GM12878 (cell line): ENCODE data around the gene ZNF512. TPM values are rescaled to one million over a fixed set of nuclear protein-coding genes. Genes with fewer than 3 reads are reported as not detected.
A peak's percentile ranks its signal among the peaks of the same experiment; 100 is the strongest.

Experiments
- ATF2 ChIP-seq: IDR thresholded peaks from 2 replicates; pipeline ENCODE4 v1.6.1; 2012; ENCODE audit warnings: low read length, inconsistent platforms
- BCL3 ChIP-seq: IDR thresholded peaks from 2 replicates; pipeline ENCODE4 v1.6.1; 2011; ENCODE audit warnings: borderline replicate concordance, low read depth, mild to moderate bottlenecking, moderate library complexity, low read length; ENCODE audit not compliant: insufficient read depth, poor library complexity, severe bottlenecking
- BCLAF1 ChIP-seq: fragments of 450-650 bp; IDR thresholded peaks from 2 replicates; pipeline ENCODE4 v1.6.1; 2017; ENCODE audit warnings: antibody characterized with exemption, mild to moderate bottlenecking, moderate library complexity
- BRCA1 ChIP-seq: IDR thresholded peaks from 2 replicates; pipeline ENCODE4 v1.6.1; 2011; ENCODE audit warnings: low read depth, low read length, improper control_type of control experiment
- CHD2 ChIP-seq: IDR thresholded peaks from 2 replicates; pipeline ENCODE4 v1.6.1; 2011; ENCODE audit warnings: low read depth, low read length, improper control_type of control experiment, borderline replicate concordance
- DPF2 ChIP-seq: fragments of 450-650 bp; IDR thresholded peaks from 2 replicates; pipeline ENCODE4 v1.6.1; 2017; ENCODE audit warnings: mild to moderate bottlenecking
- EGR1 ChIP-seq, 2 experiments: IDR thresholded peaks; 1 replicate in 1 of 2; 2 replicates in 1 of 2; pipeline ENCODE4 v1.6.1; 2011 to 2012; ENCODE audit warnings: low read depth in 2 of 2, low read length in 2 of 2, borderline replicate concordance in 1 of 2, mild to moderate bottlenecking in 1 of 2, moderate library complexity in 1 of 2
- MXI1 ChIP-seq: fragments of 150-350 bp; IDR thresholded peaks from 2 replicates; pipeline ENCODE4 v1.6.1; 2011; ENCODE audit warnings: low read depth, mild to moderate bottlenecking, inconsistent platforms, low read length, improper control_type of control experiment
- NFYB ChIP-seq: IDR thresholded peaks from 2 replicates; pipeline ENCODE4 v1.6.1; 2011; ENCODE audit warnings: low read depth, mild to moderate bottlenecking, low read length, improper control_type of control experiment, moderate library complexity; ENCODE audit not compliant: insufficient read depth
- NR2C1 ChIP-seq: fragments of 450-650 bp; IDR thresholded peaks from 2 replicates; pipeline ENCODE4 v1.6.1; 2017; ENCODE audit warnings: antibody characterized with exemption, mild to moderate bottlenecking, moderate library complexity
- PKNOX1 ChIP-seq: fragments of 450-650 bp; IDR thresholded peaks from 2 replicates; pipeline ENCODE4 v1.6.1; 2016; ENCODE audit warnings: mild to moderate bottlenecking
- POLR2A ChIP-seq: IDR thresholded peaks from 2 replicates; pipeline ENCODE4 v1.6.1; 2011; ENCODE audit warnings: low read depth, mild to moderate bottlenecking, low read length
- RBBP5 ChIP-seq: fragments of 200-600 bp; sonication (generic); conservative IDR thresholded peaks from 2 replicates; pipeline ENCODE4 v1.6.1; 2016
- TCF3 ChIP-seq: IDR thresholded peaks from 2 replicates; pipeline ENCODE4 v1.6.1; 2012; ENCODE audit warnings: low read depth, mild to moderate bottlenecking, low read length, borderline replicate concordance; ENCODE audit not compliant: insufficient read depth
- YBX1 ChIP-seq: fragments of 450-650 bp; IDR thresholded peaks from 2 replicates; pipeline ENCODE4 v1.6.1; 2016; ENCODE audit warnings: antibody characterized with exemption
- YY1 ChIP-seq: IDR thresholded peaks from 2 replicates; pipeline ENCODE4 v1.6.1; 2011; ENCODE audit warnings: low read depth, mild to moderate bottlenecking, low read length
- ZNF592 ChIP-seq: fragments of 450-650 bp; IDR thresholded peaks from 2 replicates; pipeline ENCODE4 v1.6.1; 2017; ENCODE audit warnings: mild to moderate bottlenecking, moderate library complexity
- ZSCAN29 ChIP-seq: fragments of 450-650 bp; IDR thresholded peaks from 2 replicates; pipeline ENCODE4 v1.6.1; 2017; ENCODE audit warnings: mild to moderate bottlenecking, moderate library complexity
- polyA plus RNA-seq, 11 experiments: library from polyadenylated mRNA; depleted of rRNA in 4 of 11; unstranded in 6 of 11; stranded (reverse) in 5 of 11; fragments of >200 nt; fragmentation: Nextera tagmentation in 4 of 11; fragmentation: Illumina TruSeq in 1 of 11; extraction: Ambion mirVana in 4 of 11; extraction: Trizol in 1 of 11; gene quantifications; 1 replicate in 1 of 11; 2 replicates in 10 of 11; pipeline versions ENCODE4 v1.2.1 to v1.2.3, GENCODE V29; 2011 to 2016; ENCODE audit warnings: inconsistent platforms in 2 of 11, missing spikeins in 2 of 11, low read depth in 1 of 11
- total RNA-seq, 4 experiments: library from RNA; depleted of rRNA in 3 of 4; stranded (reverse); fragments of >200 nt in 3 of 4; fragmentation: Illumina TruSeq in 1 of 4; extraction: Trizol in 1 of 4; gene quantifications; 2 replicates each; pipeline versions ENCODE4 v1.2.1 to v1.2.3, GENCODE V29; 2013 to 2021

Gene ZNF512
- total and polyA plus RNA-seq, 10 of the 15 experiments (the other 5 are each of a cell fraction or from before 2014, with no cell fraction given): 14.1 to 61.9 (median 31.2) TPM

- TF ChIP-seq NFYB (0 out of 2 replicates have a peak, but pooled peaks have one; percentile 14), ZSCAN29 (0 out of 2 replicates have a peak, but pooled peaks have one; percentile 19), DPF2 (no peak; the same call in 1 of the 2 replicates), ZNF592 (no peak), YY1 (peak; percentile 98), ATF2 (0 out of 2 replicates have a peak, but pooled peaks have one; percentile 83), RBBP5 (no peak), CHD2 (0 out of 2 replicates have a peak, but pooled peaks have one; percentile 47), BCLAF1 (no peak), PKNOX1 (peak; percentile 90), BCL3 (no peak), TCF3 (no peak), YBX1 (no peak), MXI1 (no peak; the same call in 1 of the 2 replicates), NR2C1 (peak; percentile 96), POLR2A (peak; percentile 90), BRCA1 (no peak), EGR1 (IDR thresholded peaks at IDR 0.05; ENCODE audit: borderline replicate concordance in 1 of 2, low read depth in 2 of 2, low read length in 2 of 2) (peak; percentile 44; a peak in 2 of 3 replicates)
Observed at GRCh38 chr2:27663285-27664153, 80.7 kb downstream of the ZNF512 start, which contains the start of the genes SLC4A1AP and SUPT7L (continued).
